H1 (cell line): ENCODE results near the gene MATN1. TPM values are rescaled to one million over a fixed set of nuclear protein-coding genes. Genes with fewer than 3 reads are reported as not detected.

Source experiments
- CTCF ChIA-PET: fragments of 300-600 bp; sonication (Branson Sonifier 250); formaldehyde crosslinking; loops from one replicate; lab custom pipeline; 2021; ENCODE audit not compliant: partially characterized antibody; lab: Charles Lee
- POLR2A ChIA-PET: fragments of 300-600 bp; sonication (Branson Sonifier 250); formaldehyde crosslinking; loops from one replicate; lab custom pipeline; 2021; ENCODE audit warnings: inconsistent platforms; ENCODE audit not compliant: partially characterized antibody; lab: Charles Lee
- DNase-seq, 2 experiments: peaks; one replicate each; pipeline versions ENCODE4 v3.0.0 to v3.0.0-alpha.2; 2010 to 2022; ENCODE audit warnings: low spot score in 2 of 2, low read depth in 1 of 2, mixed read lengths in 1 of 2
- FAIRE-seq: peaks from 2 replicates; lab custom pipeline; 2011; peaks lifted over from hg19 to GRCh38; lab: Jason Lieb, UNC
- H2AFZ ChIP-seq: 2 replicates; pipeline ENCODE4 v1.8.1; 2012; ENCODE audit warnings: low read length, inconsistent platforms
- H2AK5ac ChIP-seq: 2 replicates; pipeline ENCODE4 v1.6.1; 2013; ENCODE audit warnings: low read depth, low read length
- H2BK120ac ChIP-seq: replicated peaks from 2 replicates; pipeline ENCODE3; 2013; ENCODE audit warnings: low read depth, low read length, inconsistent platforms
- H2BK12ac ChIP-seq: 2 replicates; pipeline ENCODE4 v1.6.1; 2013; ENCODE audit warnings: low read depth, low read length
- H2BK15ac ChIP-seq: 2 replicates; pipeline ENCODE4 v1.6.1; 2013; ENCODE audit warnings: low read length
- H2BK20ac ChIP-seq: 2 replicates; pipeline ENCODE4 v1.6.1; 2013; ENCODE audit warnings: low read length
- H2BK5ac ChIP-seq: 2 replicates; pipeline ENCODE4 v1.6.1; 2013; ENCODE audit warnings: low read depth, low read length
- H3K14ac ChIP-seq: 2 replicates; pipeline ENCODE4 v1.6.1; 2013; ENCODE audit warnings: inconsistent platforms; ENCODE audit not compliant: insufficient read length
- H3K18ac ChIP-seq: 2 replicates; pipeline ENCODE4 v1.6.1; 2013; ENCODE audit warnings: low read length; ENCODE audit errors: extremely low read depth
- H3K23ac ChIP-seq: 2 replicates; pipeline ENCODE4 v1.6.1; 2013; ENCODE audit warnings: inconsistent platforms; ENCODE audit not compliant: insufficient read length
- H3K23me2 ChIP-seq: 2 replicates; pipeline ENCODE4 v1.6.1; 2013; ENCODE audit warnings: low read depth, low read length
- H3K27ac ChIP-seq: 2 replicates; pipeline ENCODE4 v1.6.1; 2011; ENCODE audit warnings: low read depth, low read length, inconsistent platforms
- H3K27me3 ChIP-seq, 4 experiments: replicated peaks in 1 of 4; 1 replicate in 1 of 4; 2 replicates in 3 of 4; pipeline versions ENCODE4 v1.6.1 to v1.8.1; 2011 to 2013; ENCODE audit warnings: low read length in 3 of 4, mild to moderate bottlenecking in 3 of 4, inconsistent platforms in 2 of 4, mixed read lengths in 2 of 4, moderate library complexity in 1 of 4; ENCODE audit not compliant: control insufficient read depth in 3 of 4, insufficient read depth in 3 of 4; ENCODE audit errors: extremely low read depth in 1 of 4
- H3K36me3 ChIP-seq, 4 experiments: 2 replicates each; pipeline versions ENCODE4 v1.6.1 to v1.8.1; 2011 to 2013; ENCODE audit warnings: mild to moderate bottlenecking in 4 of 4, low read length in 3 of 4, moderate library complexity in 2 of 4, control low read depth in 1 of 4, inconsistent platforms in 1 of 4; ENCODE audit not compliant: insufficient read depth in 4 of 4, control insufficient read depth in 2 of 4
- H3K4ac ChIP-seq: replicated peaks from 2 replicates; pipeline ENCODE3; 2013; ENCODE audit warnings: low read length, low read depth, mixed read lengths, inconsistent platforms; ENCODE audit not compliant: insufficient read length
- H3K4me1 ChIP-seq, 4 experiments: replicated peaks in 1 of 4; 1 replicate in 1 of 4; 2 replicates in 3 of 4; pipeline versions ENCODE4 v1.6.1 to v1.8.1; 2011 to 2013; ENCODE audit warnings: low read length in 3 of 4, inconsistent platforms in 2 of 4, mixed read lengths in 1 of 4; ENCODE audit not compliant: insufficient read depth in 4 of 4, control insufficient read depth in 3 of 4
- H3K4me2 ChIP-seq, 2 experiments: 2 replicates each; pipeline versions ENCODE4 v1.6.1 to v1.8.1; 2011 to 2013; ENCODE audit warnings: low read depth in 2 of 2, low read length in 2 of 2, control low read depth in 1 of 2, inconsistent platforms in 1 of 2, mild to moderate bottlenecking in 1 of 2; ENCODE audit not compliant: insufficient read depth in 1 of 2
- H3K4me3 ChIP-seq, 4 experiments: fragments of 200-600, 300-600 bp in 1 of 4; sonication (generic), shearing (Covaris generic), sonication (Bioruptor Twin) in 1 of 4; 2 replicates each; pipeline versions ENCODE4 v1.5.1 to v1.8.1; 2011 to 2016; ENCODE audit warnings: low read length in 4 of 4, low read depth in 3 of 4, control low read depth in 2 of 4, inconsistent platforms in 2 of 4, mild to moderate bottlenecking in 2 of 4, mixed read lengths in 1 of 4, moderate library complexity in 1 of 4; ENCODE audit not compliant: insufficient read depth in 2 of 4; ENCODE audit errors: extremely low read depth in 1 of 4
- H3K56ac ChIP-seq: replicated peaks from 2 replicates; pipeline ENCODE3; 2013; ENCODE audit warnings: low read depth, mild to moderate bottlenecking, mixed read lengths, low read length, inconsistent platforms; ENCODE audit not compliant: insufficient read length
- H3K79me1 ChIP-seq: 2 replicates; pipeline ENCODE4 v1.6.1; 2013; ENCODE audit warnings: low read depth, low read length, control low read depth
- H3K79me2 ChIP-seq, 2 experiments: 2 replicates each; pipeline versions ENCODE4 v1.6.1 to v1.8.1; 2012 to 2013; ENCODE audit warnings: low read length in 2 of 2, mild to moderate bottlenecking in 2 of 2, inconsistent platforms in 1 of 2; ENCODE audit not compliant: insufficient read depth in 2 of 2, control insufficient read depth in 1 of 2
- H3K9ac ChIP-seq, 4 experiments: replicated peaks in 1 of 4; 1 replicate in 1 of 4; 2 replicates in 3 of 4; pipeline versions ENCODE4 v1.6.1 to v1.8.1; 2011 to 2013; ENCODE audit warnings: low read depth in 3 of 4, low read length in 3 of 4, control low read depth in 2 of 4, mild to moderate bottlenecking in 2 of 4, moderate library complexity in 2 of 4, inconsistent platforms in 1 of 4; ENCODE audit errors: extremely low read depth in 1 of 4
- H3K9me3 ChIP-seq, 2 experiments: 2 replicates each; pipeline versions ENCODE4 v1.6.1 to v1.8.1; 2012 to 2013; ENCODE audit warnings: mild to moderate bottlenecking in 2 of 2, moderate library complexity in 2 of 2, control low read depth in 1 of 2, inconsistent platforms in 1 of 2, low read depth in 1 of 2, low read length in 1 of 2, mixed read lengths in 1 of 2; ENCODE audit not compliant: insufficient read depth in 2 of 2
- H4K20me1 ChIP-seq, 2 experiments: replicated peaks in 1 of 2; 2 replicates each; pipeline versions ENCODE3 to v1.8.1; 2011 to 2013; ENCODE audit warnings: inconsistent platforms in 2 of 2, low read length in 2 of 2, mild to moderate bottlenecking in 1 of 2; ENCODE audit not compliant: insufficient read depth in 2 of 2, control insufficient read depth in 1 of 2
- H4K5ac ChIP-seq: 2 replicates; pipeline ENCODE4 v1.6.1; 2013; ENCODE audit warnings: low read length, low read depth, mixed read lengths, inconsistent platforms; ENCODE audit not compliant: insufficient read length
- H4K8ac ChIP-seq: 2 replicates; pipeline ENCODE4 v1.8.0; 2013; ENCODE audit warnings: mild to moderate bottlenecking, moderate library complexity, low read length, inconsistent platforms; ENCODE audit not compliant: insufficient read depth; ENCODE audit errors: extremely low read depth
- H4K91ac ChIP-seq: replicated peaks from 2 replicates; pipeline ENCODE3; 2013; ENCODE audit warnings: low read length, mixed read lengths, inconsistent platforms; ENCODE audit not compliant: insufficient read length
- ASH2L ChIP-seq: fragments of 200-600, 300-600 bp; sonication (generic); IDR thresholded peaks from one replicate; pipeline ENCODE4 v1.7.1; 2017; ENCODE audit warnings: low read length
- CBX8 ChIP-seq: fragments of 300-800, 300-1000 bp; sonication (generic); IDR thresholded peaks from 2 replicates; pipeline ENCODE4 v1.7.1; 2016; ENCODE audit warnings: low read depth, low read length, borderline replicate concordance
- CHD1 ChIP-seq: IDR thresholded peaks from 2 replicates; pipeline ENCODE4 v1.6.1; 2012; ENCODE audit warnings: low read depth, low read length, improper control_type of control experiment
- CTBP2 ChIP-seq: IDR thresholded peaks from 2 replicates; pipeline ENCODE4 v1.7.0; 2011; ENCODE audit warnings: borderline replicate concordance, mild to moderate bottlenecking, moderate library complexity, mixed read lengths, low read length; ENCODE audit not compliant: insufficient read depth, insufficient read length
- EZH2 ChIP-seq: fragments of 200-600 bp; sonication (generic); IDR thresholded peaks from 2 replicates; pipeline ENCODE4 v1.7.1; 2012; ENCODE audit warnings: low read depth, mild to moderate bottlenecking, moderate library complexity, low read length, inconsistent platforms; ENCODE audit not compliant: severe bottlenecking
- GABPA ChIP-seq: IDR thresholded peaks from 2 replicates; pipeline ENCODE4 v1.6.1; 2011; ENCODE audit warnings: mild to moderate bottlenecking, low read length, moderate library complexity, borderline replicate concordance; ENCODE audit not compliant: insufficient read depth
- JUN ChIP-seq: IDR thresholded peaks from 2 replicates; pipeline ENCODE4 v1.6.1; 2011; ENCODE audit warnings: low read depth, mild to moderate bottlenecking, improper control_type of control experiment, low read length
- MAFK ChIP-seq: IDR thresholded peaks from 2 replicates; pipeline ENCODE4 v1.6.1; 2012; ENCODE audit warnings: low read depth, mild to moderate bottlenecking, improper control_type of control experiment, low read length
- NANOG ChIP-seq: IDR thresholded peaks from 2 replicates; pipeline ENCODE4 v1.6.1; 2011; ENCODE audit warnings: low read length, low read depth, mild to moderate bottlenecking, inconsistent platforms; ENCODE audit not compliant: insufficient read depth, poor library complexity, severe bottlenecking
- PHF8 ChIP-seq: fragments of 200-600 bp; sonication (generic); conservative IDR thresholded peaks from 2 replicates; pipeline ENCODE4 v1.7.1; 2012; ENCODE audit warnings: low read depth, mild to moderate bottlenecking, inconsistent platforms, low read length, moderate library complexity
- RXRA ChIP-seq: IDR thresholded peaks from 2 replicates; pipeline ENCODE4 v1.6.1; 2011; ENCODE audit warnings: low read depth, mild to moderate bottlenecking, low read length, moderate library complexity; ENCODE audit not compliant: insufficient read depth
- SIN3A ChIP-seq, 2 experiments: IDR thresholded peaks in 1 of 2; conservative IDR thresholded peaks in 1 of 2; 2 replicates each; pipeline ENCODE4 v1.6.1; 2011 to 2012; ENCODE audit warnings: low read length in 2 of 2, improper control_type of control experiment in 1 of 2, low read depth in 1 of 2, mild to moderate bottlenecking in 1 of 2
- SP2 ChIP-seq: IDR thresholded peaks from 2 replicates; pipeline ENCODE4 v1.6.1; 2012; ENCODE audit warnings: mild to moderate bottlenecking, low read length, inconsistent platforms
- SUZ12 ChIP-seq: fragments of 200-600 bp; sonication (generic); IDR thresholded peaks from 2 replicates; pipeline ENCODE4 v1.6.1; 2012; ENCODE audit warnings: mild to moderate bottlenecking, inconsistent platforms, low read length, moderate library complexity, mixed read lengths
- WGBS, 2 experiments: shearing (Covaris generic) in 1 of 2; methylation state at CpG; one replicate each; pipeline versions ENCODE4 v1.1.6 to v1.1.7; 2013 to 2015; ENCODE audit warnings: low lambda C conversion rate in 2 of 2, mixed read lengths in 2 of 2, inconsistent platforms in 1 of 2, low coverage in 1 of 2, missing lambda C conversion rate in 1 of 2; ENCODE audit not compliant: insufficient replicate concordance in 2 of 2, insufficient coverage in 1 of 2, insufficient read length in 1 of 2; ENCODE audit errors: extremely low coverage in 1 of 2, missing lambda C conversion rate in 1 of 2; 5-methylcytosine and 5-hydroxymethylcytosine counted together
- polyA plus RNA-seq, 7 experiments: library from polyadenylated mRNA; depleted of rRNA in 3 of 7; stranded (reverse) in 5 of 7; unstranded in 2 of 7; fragments of >200 nt in 5 of 7; fragments of 200-250 nt in 2 of 7; gene quantifications; 1 replicate in 5 of 7; 2 replicates in 1 of 7; 4 replicates in 1 of 7; pipeline versions ENCODE4 v1.2.1 to v1.2.3, GENCODE V29; 2011 to 2013; ENCODE audit warnings: missing spikeins in 2 of 7, mixed read lengths in 2 of 7
- total RNA-seq: library from RNA; stranded (reverse); fragmentation: NEBNext Ultra II Directional; extraction: Animal tissue kit (Norgen Biotek cat#: 25700); gene quantifications from 2 replicates; pipeline ENCODE4 v1.2.1, GENCODE V29; 2021

The MATN1 gene
- total and polyA plus RNA-seq, 2 of the 8 experiments (the other 6 are each of a cell fraction or from before 2014, with no cell fraction given), result 0.12 to 0.28 TPM

GRCh38 chr1:30753118-30753517 is 29.7 kb upstream of the MATN1 start:
- ChIA-PET POLR2A (interaction anchor here (0.7 kb wide), 1 partner anchor 134 kb away, joined by 4 read pairs; no protein-coding TSS in a partner anchor), CTCF (interaction anchor here (1.3 to 55.1 kb wide), 3 partner anchors 13 to 167 kb away, joined by 5 to 1640 read pairs (median 1640); partner anchors contain the start of genes LAPTM5 and MATN1)
- Histone ChIP-seq H3K79me2 (no peaks in the 10 kb centered on the region), H3K4ac (no peak overlapping the region), H3K4me1 (peaks cover 0 to 13% (median 2%) of the 10 kb centered on the region in 4 experiments; a peak in 5 of 7 replicates), H3K9ac (no peak overlapping the region), H4K8ac (no peak overlapping the region), H3K56ac (no peak overlapping the region), H2BK120ac (no peak overlapping the region), H2BK15ac (no peak overlapping the region), H3K18ac (no peak overlapping the region), H3K27me3 (no peaks in the 10 kb centered on the region), H3K14ac (no peak overlapping the region), H3K9me3 (no peaks in the 10 kb centered on the region), H4K5ac (no peak overlapping the region), H4K20me1 (no peaks in the 10 kb centered on the region), H3K27ac (no peak overlapping the region), H2AK5ac (no peak overlapping the region), H2BK12ac (no peak overlapping the region), H3K23ac (no peak overlapping the region), H2BK5ac (no peak overlapping the region), H3K4me3 (no peak overlapping the region), H3K79me1 (no peaks in the 10 kb centered on the region), H3K23me2 (no peaks in the 10 kb centered on the region), H2AFZ (no peak overlapping the region), H3K4me2 (no peak overlapping the region), H4K91ac (no peak overlapping the region), H3K36me3 (no peaks in the 10 kb centered on the region), H2BK20ac (no peak overlapping the region)
- WGBS, 2 experiments, result 89% methylated on average over 3 of the region's 3 CpGs; no CpG with 5 or more reads in 1 of the 2 experiments
- FAIRE-seq (no peak), DNase-seq (no peak)
- TF ChIP-seq JUN (no peak), ASH2L (no peak), MAFK (no peak), SUZ12 (no peak), SIN3A (conservative IDR thresholded peaks at IDR 0.05 in 1 of 2, IDR thresholded peaks at IDR 0.05 in 1 of 2; ENCODE audit: low read depth in 1 of 2, low read length in 2 of 2) (no peak), PHF8 (no peak), RXRA (no peak), CTBP2 (no peak), SP2 (no peak), EZH2 (no peak), GABPA (no peak), NANOG (no peak), CBX8 (no peak), CHD1 (no peak)
